NB4 (cell line): ENCODE data around the gene ATG101.

ENCODE experiments used
- MYC ChIP-seq: IDR thresholded peaks from 2 replicates; pipeline ENCODE4 v1.6.1; 2011; ENCODE audit warnings: low read depth, low read length
- POLR2A ChIP-seq: IDR thresholded peaks from 2 replicates; pipeline ENCODE4 v1.6.1; 2011; ENCODE audit warnings: mild to moderate bottlenecking; ENCODE audit not compliant: insufficient read length; ENCODE audit errors: extremely low read depth
- TF ChIP-seq, protein P1 (sequence below): IDR thresholded peaks from one replicate; pipeline ENCODE4 v1.5.1; 2012; ENCODE audit warnings: low read depth, low read length
- TF ChIP-seq, protein P2 (sequence below): IDR thresholded peaks from 2 replicates; pipeline ENCODE4 v1.6.1; 2011; ENCODE audit warnings: low read depth, low read length

DNA sequence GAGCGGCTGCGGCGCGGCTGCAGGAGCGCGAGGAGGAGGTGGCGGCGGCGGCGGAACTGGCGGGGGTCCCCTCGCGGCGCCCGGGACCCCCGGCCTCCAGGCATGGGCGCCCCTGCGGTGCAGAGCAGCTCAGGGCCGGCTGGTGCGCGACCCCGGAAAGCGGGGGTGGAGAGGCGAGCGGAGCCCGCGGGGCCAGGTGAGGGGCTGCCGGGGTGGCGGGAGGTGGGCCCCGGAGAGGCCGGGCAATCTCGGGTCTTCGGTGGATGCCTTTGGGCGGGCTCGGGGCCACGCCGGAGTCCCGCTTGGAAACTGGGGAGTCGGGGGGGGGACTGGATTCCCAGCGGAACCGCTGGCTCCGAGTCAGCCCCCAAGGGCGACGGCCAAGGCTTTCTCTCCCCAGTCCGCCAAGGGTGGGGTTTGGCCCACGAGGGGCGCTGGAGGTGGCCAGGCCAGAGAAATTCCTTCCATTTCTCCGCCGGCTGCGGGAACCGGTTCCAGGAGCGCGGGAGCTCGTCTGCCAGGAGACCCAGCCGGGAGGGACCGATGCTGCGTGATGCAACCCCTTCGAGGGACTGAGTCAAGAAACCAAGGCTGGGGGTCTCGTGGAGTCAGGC lies 32.4 kb upstream of the ATG101 start:
- TF ChIP-seq, protein P1, sequence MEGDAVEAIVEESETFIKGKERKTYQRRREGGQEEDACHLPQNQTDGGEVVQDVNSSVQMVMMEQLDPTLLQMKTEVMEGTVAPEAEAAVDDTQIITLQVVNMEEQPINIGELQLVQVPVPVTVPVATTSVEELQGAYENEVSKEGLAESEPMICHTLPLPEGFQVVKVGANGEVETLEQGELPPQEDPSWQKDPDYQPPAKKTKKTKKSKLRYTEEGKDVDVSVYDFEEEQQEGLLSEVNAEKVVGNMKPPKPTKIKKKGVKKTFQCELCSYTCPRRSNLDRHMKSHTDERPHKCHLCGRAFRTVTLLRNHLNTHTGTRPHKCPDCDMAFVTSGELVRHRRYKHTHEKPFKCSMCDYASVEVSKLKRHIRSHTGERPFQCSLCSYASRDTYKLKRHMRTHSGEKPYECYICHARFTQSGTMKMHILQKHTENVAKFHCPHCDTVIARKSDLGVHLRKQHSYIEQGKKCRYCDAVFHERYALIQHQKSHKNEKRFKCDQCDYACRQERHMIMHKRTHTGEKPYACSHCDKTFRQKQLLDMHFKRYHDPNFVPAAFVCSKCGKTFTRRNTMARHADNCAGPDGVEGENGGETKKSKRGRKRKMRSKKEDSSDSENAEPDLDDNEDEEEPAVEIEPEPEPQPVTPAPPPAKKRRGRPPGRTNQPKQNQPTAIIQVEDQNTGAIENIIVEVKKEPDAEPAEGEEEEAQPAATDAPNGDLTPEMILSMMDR: no peak
- no peak for TF ChIP-seq POLR2A
- TF ChIP-seq, protein P2, sequence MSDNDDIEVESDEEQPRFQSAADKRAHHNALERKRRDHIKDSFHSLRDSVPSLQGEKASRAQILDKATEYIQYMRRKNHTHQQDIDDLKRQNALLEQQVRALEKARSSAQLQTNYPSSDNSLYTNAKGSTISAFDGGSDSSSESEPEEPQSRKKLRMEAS: no peak
- TF ChIP-seq MYC: no peak
